CD4-positive, alpha-beta T cell (primary cell): Measurements from ENCODE around the gene SPATA22. TPM values are rescaled to one million over a fixed set of nuclear protein-coding genes. Genes with fewer than 3 reads are reported as not detected.
"Not testable (repeated sequence)": the region's sequence is repeated elsewhere in the genome, so short reads cannot be mapped to it uniquely, and the experiment has no call there.

Experiments
- ATAC-seq: fragments of 200-7000 bp; cut with Tn5 transposase; one replicate; pipeline ENCODE4 v1.10.0; 2022; ENCODE audit warnings: mild to moderate bottlenecking; ENCODE audit not compliant: poor library complexity
- CTCF ChIA-PET: fragments of 350-600 bp; sonication (Branson Sonifier 250); formaldehyde crosslinking; loops from one replicate; lab custom pipeline; 2021; ENCODE audit warnings: antibody characterized with exemption, inconsistent platforms; lab: Charles Lee
- POLR2A ChIA-PET: fragments of 350-600 bp; sonication (Branson Sonifier 250); formaldehyde crosslinking; loops from one replicate; lab custom pipeline; 2021; ENCODE audit warnings: antibody characterized with exemption, inconsistent platforms; lab: Charles Lee
- DNase-seq, 14 experiments: peaks; one replicate each; pipeline ENCODE4 v3.0.0-alpha.2; 2013 to 2020; ENCODE audit warnings: mixed read lengths in 2 of 14
- H3K27ac ChIP-seq, 2 donors: one replicate each; pipeline versions ENCODE4 v1.5.1 to v1.7.0; 2013; ENCODE audit warnings: low read length in 2 of 2, low read depth in 1 of 2, mild to moderate bottlenecking in 1 of 2
- H3K27me3 ChIP-seq, 2 experiments: 1 replicate in 1 of 2; 2 replicates in 1 of 2; pipeline versions ENCODE4 v1.6.1 to v1.7.0; 2013; ENCODE audit warnings: low read length in 2 of 2, control low read depth in 1 of 2, mild to moderate bottlenecking in 1 of 2, moderate library complexity in 1 of 2; ENCODE audit not compliant: insufficient read depth in 2 of 2, control insufficient read depth in 1 of 2
- H3K36me3 ChIP-seq: one replicate; pipeline ENCODE4 v1.6.1; 2013; ENCODE audit warnings: low read length, control low read depth; ENCODE audit not compliant: insufficient read depth
- H3K4me1 ChIP-seq: one replicate; pipeline ENCODE4 v1.6.1; 2013; ENCODE audit warnings: low read length, control low read depth; ENCODE audit not compliant: insufficient read depth
- H3K4me3 ChIP-seq: one replicate; pipeline ENCODE4 v1.5.1; 2013; ENCODE audit warnings: mild to moderate bottlenecking, low read length, moderate library complexity
- H3K9me3 ChIP-seq, 2 experiments: 1 replicate in 1 of 2; 2 replicates in 1 of 2; pipeline versions ENCODE4 v1.6.1 to v1.7.0; 2013; ENCODE audit warnings: low read length in 2 of 2, mild to moderate bottlenecking in 2 of 2, control low read depth in 1 of 2, moderate library complexity in 1 of 2; ENCODE audit not compliant: control insufficient read depth in 1 of 2, insufficient read depth in 1 of 2
- H3K27ac Mint-ChIP-seq: one replicate; pipeline ENCODE4 v1.8.0; 2020; ENCODE audit warnings: mixed read lengths
- H3K27me3 Mint-ChIP-seq: one replicate; pipeline ENCODE4 v1.8.0; 2021; ENCODE audit warnings: mixed read lengths
- H3K36me3 Mint-ChIP-seq: one replicate; pipeline ENCODE4 v1.8.0; 2021; ENCODE audit warnings: low read depth, mixed read lengths
- H3K4me1 Mint-ChIP-seq: one replicate; pipeline ENCODE4 v1.8.0; 2021; ENCODE audit warnings: low read depth, mixed read lengths
- H3K4me3 Mint-ChIP-seq: one replicate; pipeline ENCODE4 v1.8.0; 2020; ENCODE audit warnings: mild to moderate bottlenecking, mixed read lengths
- H3K9me3 Mint-ChIP-seq: one replicate; pipeline ENCODE4 v1.8.0; 2020; ENCODE audit warnings: mixed read lengths
- CTCF ChIP-seq: fragments of 200-600 bp; IDR thresholded peaks from one replicate; pipeline ENCODE4 v1.8.0; 2022; ENCODE audit warnings: antibody characterized with exemption, mild to moderate bottlenecking
- intact Hi-C, 2 experiments: fragments of 100-400 bp; cut with DNase I in 1 of 2; cut with micrococcal nuclease in 1 of 2; formaldehyde crosslinking; loops; one replicate each; pipeline versions ENCODE4 v1.15.1 to v1.9.0; 2023 to 2025; cut with DNase I, micrococcal nuclease
- total RNA-seq, 174 experiments: library from RNA in 2 of 174; stranded (reverse) in 2 of 174; gene quantifications; one replicate each; pipeline ENCODE4 v1.2.3 and lab custom pipeline; 2021 to 2026

Gene SPATA22
- total RNA-seq, 2 experiments from 2014 or later = 0.80 to 0.92 TPM

- CTCF ChIA-PET = no interaction called here
- ATAC-seq = no peak
- intact Hi-C loops = loop anchor here in 1 of 2 experiments (10.0 kb wide), 1 partner anchor 126 kb away; no protein-coding TSS in a partner anchor
- Mint-ChIP-seq H3K9me3 (peaks cover 16% of the 10 kb centered on the region), H3K4me1 (no peaks in the 10 kb centered on the region), H3K4me3 (no peak within 1 kb of the TSS), H3K27ac (no peak within 1 kb of the TSS), H3K27me3 (peaks cover 31% of the 10 kb centered on the region), H3K36me3 (no peaks in the 10 kb centered on the region)
- Histone ChIP-seq H3K27me3 (peaks cover 3 to 9% of the 10 kb centered on the region in 2 experiments), H3K36me3 (no peaks in the 10 kb centered on the region), H3K4me1 (no peaks in the 10 kb centered on the region), H3K4me3 (no peak within 1 kb of the TSS), H3K9me3 (peaks cover 5 to 15% of the 10 kb centered on the region in 2 experiments), H3K27ac (no peak within 1 kb of the TSS)
- POLR2A ChIA-PET = no interaction called here
- no peak for DNase-seq
- TF ChIP-seq CTCF = no peak
Observed at GRCh38 chr17:3411070-3411469, 60.5 kb downstream of the SPATA22 start, which contains the start of gene OR3A3. TSS of gene OR3A3 (plus strand) at chr17:3411370.

GRCh38 chr17:3403856-3404255 is 67.8 kb downstream of the SPATA22 start:
- ATAC-seq, H3K27me3 ChIP-seq, H3K4me1 ChIP-seq, H3K4me3 ChIP-seq, H3K4me1 Mint-ChIP-seq, CTCF ChIA-PET, H3K27ac Mint-ChIP-seq, intact Hi-C loops, H3K4me3 Mint-ChIP-seq, DNase-seq, H3K36me3 ChIP-seq, H3K27ac ChIP-seq, H3K36me3 Mint-ChIP-seq, POLR2A ChIA-PET: not testable (repeated sequence)
- peaks cover 17% of the 10 kb centered on the region for H3K27me3 Mint-ChIP-seq
- H3K9me3 Mint-ChIP-seq = peaks cover 13% of the 10 kb centered on the region
- peaks cover 5 to 14% of the 10 kb centered on the region in 2 experiments for H3K9me3 ChIP-seq

GRCh38 chr17:3401786-3402185 is 69.8 kb downstream of the SPATA22 start:
- H3K27ac Mint-ChIP-seq = no peak overlapping the region
- CTCF ChIA-PET = no interaction called here

More at GRCh38 chr17:3401786-3402185, 69.8 kb downstream of the SPATA22 start:
- Mint-ChIP-seq H3K36me3 (no peaks in the 10 kb centered on the region), H3K4me1 (no peaks in the 10 kb centered on the region), H3K9me3 (peaks cover 3% of the 10 kb centered on the region), H3K27me3 (peaks cover 6% of the 10 kb centered on the region), H3K4me3 (no peak overlapping the region)
- ATAC-seq (no peak), DNase-seq (no peak)
- intact Hi-C loops = no loop called here
- Histone ChIP-seq H3K4me3 (no peak overlapping the region), H3K36me3 (no peaks in the 10 kb centered on the region), H3K27ac (no peak overlapping the region), H3K27me3 (peaks cover 0 to 3% of the 10 kb centered on the region in 2 experiments), H3K4me1 (no peaks in the 10 kb centered on the region), H3K9me3 (no peaks in the 10 kb centered on the region)
- no peak for TF ChIP-seq CTCF
- POLR2A ChIA-PET = no interaction called here
